ENCODE measurements around the gene AKR1D1. TPM values are rescaled to one million over a fixed set of nuclear protein-coding genes. Genes with fewer than 3 reads are reported as not detected.
A peak's percentile ranks its signal among the peaks of the same experiment; 100 is the strongest.

Gene AKR1D1
- total and polyA plus RNA-seq, 2 of the 13 experiments (the other 11 are each of a cell fraction or from before 2014, with no cell fraction given): 6.9 to 37.0 TPM

DNA sequence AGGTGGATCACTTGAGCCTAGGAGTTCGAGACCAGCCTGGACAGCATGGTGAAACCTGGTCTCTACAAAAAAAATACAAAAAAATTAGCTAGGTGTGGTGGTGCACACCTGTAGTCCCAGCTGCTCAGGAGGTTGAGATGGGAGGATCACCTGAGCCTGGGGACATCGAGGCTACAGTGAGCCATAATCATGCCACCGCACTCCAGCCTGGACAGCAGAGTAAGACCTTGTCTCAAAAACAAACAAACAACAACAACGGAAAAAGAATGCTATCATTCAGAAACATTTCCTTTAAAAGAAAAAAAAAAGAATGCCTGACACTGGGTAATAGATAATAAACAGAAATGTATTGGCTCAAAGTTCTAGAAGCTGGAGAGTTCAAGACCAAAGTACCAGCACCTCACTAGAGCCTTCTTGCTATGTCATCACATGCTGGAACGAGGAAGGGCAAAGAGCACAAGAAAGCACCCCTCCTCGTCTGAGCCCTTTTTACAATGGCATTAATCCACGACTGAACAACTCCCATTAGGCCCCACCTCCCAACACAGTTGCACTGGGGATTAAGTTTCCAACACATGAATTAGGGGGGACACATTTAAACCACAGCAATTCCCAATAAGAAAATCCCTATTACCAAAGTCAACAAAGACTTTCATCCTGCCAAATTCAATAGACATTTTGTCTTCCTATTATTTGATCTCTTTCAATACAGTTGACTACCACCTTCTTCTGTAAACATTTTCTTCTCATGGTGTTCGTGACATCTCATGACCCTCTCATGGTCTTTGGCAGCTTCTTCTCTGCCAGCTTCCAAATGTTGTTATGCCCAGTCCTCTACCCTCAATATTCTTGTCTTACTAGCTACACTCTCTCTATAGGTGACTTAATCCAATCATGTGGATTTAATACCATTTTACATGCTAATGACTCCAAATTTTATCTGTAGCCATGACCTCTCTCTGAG is 20.0 kb downstream of the AKR1D1 start (continued):
- TF ChIP-seq ZZZ3 (CRISPR knock-in tag; IDR thresholded peaks at IDR 0.05; ENCODE audit: borderline replicate concordance) (no peak), ELF3 (CRISPR knock-in tag; IDR thresholded peaks at IDR 0.05) (peak; percentile 64), HOXD1 (CRISPR knock-in tag; IDR thresholded peaks at IDR 0.05) (no peak), EHMT2 (IDR thresholded peaks at IDR 0.05; ENCODE audit: borderline replicate concordance, low read depth, low read length) (no peak), HDAC1 (CRISPR knock-in tag; IDR thresholded peaks at IDR 0.05) (no peak), PAXIP1 (CRISPR knock-in tag; conservative IDR thresholded peaks at IDR 0.05) (0 out of 2 replicates have a peak, but pooled peaks have one; percentile 39), CHD2 (IDR thresholded peaks at IDR 0.05; ENCODE audit: low read depth, low read length) (no peak), NR2F6 (IDR thresholded peaks at IDR 0.05) (no peak), NR2F6 (CRISPR knock-in tag; IDR thresholded peaks at IDR 0.05) (no peak), POLR2G (IDR thresholded peaks at IDR 0.05; ENCODE audit: low read depth, low read length) (no peak), ZFP62 (CRISPR knock-in tag; IDR thresholded peaks at IDR 0.05) (no peak), DMAP1 (CRISPR knock-in tag; IDR thresholded peaks at IDR 0.05) (no peak), GPBP1L1 (CRISPR knock-in tag; IDR thresholded peaks at IDR 0.05) (no peak), ZBTB7B (CRISPR knock-in tag; IDR thresholded peaks at IDR 0.05) (no peak), ZMYM4 (CRISPR knock-in tag; IDR thresholded peaks at IDR 0.05) (peak; percentile 73), CEBPG (CRISPR knock-in tag; IDR thresholded peaks at IDR 0.05) (peak; percentile 39; the same call in 1 of the 2 replicates)
- TF ChIP-seq, protein P1, sequence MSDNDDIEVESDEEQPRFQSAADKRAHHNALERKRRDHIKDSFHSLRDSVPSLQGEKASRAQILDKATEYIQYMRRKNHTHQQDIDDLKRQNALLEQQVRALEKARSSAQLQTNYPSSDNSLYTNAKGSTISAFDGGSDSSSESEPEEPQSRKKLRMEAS (IDR thresholded peaks at IDR 0.05): no peak
- TF ChIP-seq, protein P2, sequence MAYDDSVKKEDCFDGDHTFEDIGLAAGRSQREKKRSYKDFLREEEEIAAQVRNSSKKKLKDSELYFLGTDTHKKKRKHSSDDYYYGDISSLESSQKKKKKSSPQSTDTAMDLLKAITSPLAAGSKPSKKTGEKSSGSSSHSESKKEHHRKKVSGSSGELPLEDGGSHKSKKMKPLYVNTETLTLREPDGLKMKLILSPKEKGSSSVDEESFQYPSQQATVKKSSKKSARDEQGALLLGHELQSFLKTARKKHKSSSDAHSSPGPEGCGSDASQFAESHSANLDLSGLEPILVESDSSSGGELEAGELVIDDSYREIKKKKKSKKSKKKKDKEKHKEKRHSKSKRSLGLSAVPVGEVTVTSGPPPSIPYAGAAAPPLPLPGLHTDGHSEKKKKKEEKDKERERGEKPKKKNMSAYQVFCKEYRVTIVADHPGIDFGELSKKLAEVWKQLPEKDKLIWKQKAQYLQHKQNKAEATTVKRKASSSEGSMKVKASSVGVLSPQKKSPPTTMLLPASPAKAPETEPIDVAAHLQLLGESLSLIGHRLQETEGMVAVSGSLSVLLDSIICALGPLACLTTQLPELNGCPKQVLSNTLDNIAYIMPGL (CRISPR knock-in tag; IDR thresholded peaks at IDR 0.05; ENCODE audit: borderline replicate concordance in 1 of 2, low read depth in 1 of 2): no peak
- TF ChIP-seq, protein P3, sequence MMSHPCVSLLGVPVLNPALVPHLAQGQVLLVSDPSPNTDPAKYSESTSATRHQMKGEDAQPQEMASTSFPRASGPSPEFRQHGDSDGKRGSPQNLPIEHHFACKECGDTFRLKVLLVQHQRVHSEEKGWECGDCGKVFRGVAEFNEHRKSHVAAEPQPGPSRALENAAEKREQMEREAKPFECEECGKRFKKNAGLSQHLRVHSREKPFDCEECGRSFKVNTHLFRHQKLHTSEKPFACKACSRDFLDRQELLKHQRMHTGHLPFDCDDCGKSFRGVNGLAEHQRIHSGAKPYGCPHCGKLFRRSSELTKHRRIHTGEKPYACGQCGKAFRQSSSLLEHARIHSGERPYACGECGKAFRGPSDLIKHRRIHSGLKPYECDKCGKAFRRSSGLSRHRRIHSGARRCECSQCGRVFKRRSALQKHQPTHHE (CRISPR knock-in tag; IDR thresholded peaks at IDR 0.05; ENCODE audit: borderline replicate concordance): no peak
- TF ChIP-seq, protein P4, sequence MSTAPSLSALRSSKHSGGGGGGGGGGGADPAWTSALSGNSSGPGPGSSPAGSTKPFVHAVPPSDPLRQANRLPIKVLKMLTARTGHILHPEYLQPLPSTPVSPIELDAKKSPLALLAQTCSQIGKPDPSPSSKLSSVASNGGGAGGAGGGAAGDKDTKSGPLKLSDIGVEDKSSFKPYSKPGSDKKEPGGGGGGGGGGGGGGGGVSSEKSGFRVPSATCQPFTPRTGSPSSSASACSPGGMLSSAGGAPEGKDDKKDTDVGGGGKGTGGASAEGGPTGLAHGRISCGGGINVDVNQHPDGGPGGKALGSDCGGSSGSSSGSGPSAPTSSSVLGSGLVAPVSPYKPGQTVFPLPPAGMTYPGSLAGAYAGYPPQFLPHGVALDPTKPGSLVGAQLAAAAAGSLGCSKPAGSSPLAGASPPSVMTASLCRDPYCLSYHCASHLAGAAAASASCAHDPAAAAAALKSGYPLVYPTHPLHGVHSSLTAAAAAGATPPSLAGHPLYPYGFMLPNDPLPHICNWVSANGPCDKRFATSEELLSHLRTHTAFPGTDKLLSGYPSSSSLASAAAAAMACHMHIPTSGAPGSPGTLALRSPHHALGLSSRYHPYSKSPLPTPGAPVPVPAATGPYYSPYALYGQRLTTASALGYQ (CRISPR knock-in tag; IDR thresholded peaks at IDR 0.05): peak; percentile 16; the same call in 1 of the 2 replicates

All from HepG2 (cell line).